Mucosa of descending colon (tissue), 3 donors: ENCODE results near the gene TPPP3. TPM values are rescaled to one million over a fixed set of nuclear protein-coding genes. Genes with fewer than 3 reads are reported as not detected.

Experiments used
- ATAC-seq: fragments of 200-7000 bp; cut with Tn5 transposase; one replicate; pipeline ENCODE4 v1.9.1; 2020; ENCODE audit warnings: mild to moderate bottlenecking, moderate library complexity
- DNase-seq, 3 donors: peaks; one replicate each; pipeline ENCODE4 v3.0.0-alpha.2; 2020
- H3K36me3 ChIP-seq: fragments of 200-600 bp; one replicate; pipeline ENCODE4 v1.8.0; 2021; ENCODE audit warnings: low read depth, mild to moderate bottlenecking
- H3K4me1 ChIP-seq: fragments of 200-600 bp; one replicate; pipeline ENCODE4 v1.8.0; 2021; ENCODE audit warnings: low read depth, mild to moderate bottlenecking
- H3K4me3 ChIP-seq: fragments of 200-600 bp; one replicate; pipeline ENCODE4 v1.8.0; 2021; ENCODE audit warnings: mild to moderate bottlenecking
- H3K9me3 ChIP-seq: fragments of 200-600 bp; one replicate; pipeline ENCODE4 v1.8.0; 2021; ENCODE audit warnings: mild to moderate bottlenecking
- CTCF ChIP-seq: fragments of 200-600 bp; IDR thresholded peaks from one replicate; pipeline ENCODE4 v1.8.0; 2022; ENCODE audit warnings: antibody characterized with exemption, mild to moderate bottlenecking
- intact Hi-C, 2 donors: fragments of 100-400 bp; cut with DNase I in 1 of 2; cut with micrococcal nuclease in 1 of 2; formaldehyde crosslinking; loops; one replicate each; pipeline versions ENCODE4 v1.11.0 to v1.11.1; 2022; cut with DNase I, micrococcal nuclease
- total RNA-seq, 3 donors: library from RNA; stranded (reverse); fragmentation: NEBNext Ultra II Directional in 2 of 3; extraction: Animal tissue kit (Norgen Biotek cat#: 25700) in 2 of 3; gene quantifications; one replicate each; pipeline versions ENCODE4 v1.2.1 to v1.2.4, GENCODE V29; 2021 to 2023
- donor health status: DM: no; HTN: no; CAD: no; lungs with moderate emphysema.
- donor health status: DM: no; HTN: no; CAD: no.
- donor health status: DM: no; HTN: yes; CAD: no.

The TPPP3 gene
- total RNA-seq, 3 donors from 2014 or later: 3.8 to 23.8 (median 4.8) TPM

DNA sequence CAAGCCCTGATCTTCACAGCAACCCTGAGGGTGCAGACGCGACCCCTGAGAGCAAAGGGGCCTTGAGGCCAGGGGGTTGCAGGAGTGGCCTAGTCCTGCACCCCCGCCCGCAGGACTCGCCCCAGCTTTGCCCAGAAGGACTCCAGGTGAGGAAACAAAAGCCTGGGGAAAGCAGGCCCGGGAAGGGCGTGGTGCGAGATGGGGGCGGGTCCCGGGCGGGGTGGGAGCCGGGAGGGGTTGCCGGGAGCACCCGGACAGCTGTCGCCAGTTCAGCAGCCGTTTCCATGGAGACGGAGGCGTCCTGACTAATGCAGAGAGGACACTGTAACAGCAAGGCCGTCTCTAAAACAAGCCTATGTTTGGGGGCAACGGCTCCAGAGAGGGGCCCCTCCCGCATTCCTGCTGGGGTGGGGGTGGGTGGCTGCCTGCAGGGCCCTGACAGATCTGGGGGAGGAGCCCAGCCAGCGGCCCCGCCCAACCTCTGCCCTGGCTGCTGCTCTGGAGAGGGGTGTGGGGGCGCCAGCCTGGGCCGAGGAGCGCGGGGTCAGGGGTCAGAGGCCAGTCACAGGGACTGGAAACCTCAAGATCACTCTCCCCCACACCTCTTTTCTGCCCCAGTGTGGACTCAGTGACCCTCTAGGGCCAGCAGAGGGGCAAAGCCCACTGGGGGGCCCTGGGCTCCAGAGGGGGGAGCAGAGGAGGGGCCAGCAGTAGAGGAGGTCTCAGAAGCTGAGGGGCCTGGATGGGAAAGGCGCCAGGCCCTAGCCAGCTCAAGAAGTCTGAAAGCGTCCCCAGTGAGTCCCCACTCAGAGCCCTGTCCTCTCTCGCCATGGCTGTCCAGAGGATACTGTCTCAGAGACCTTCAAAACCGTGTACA is 3.1 kb upstream of the TPPP3 start:
- H3K36me3 ChIP-seq: no peaks in the 10 kb centered on the region
- TF ChIP-seq CTCF: no peak
- peaks cover 40% of the 10 kb centered on the region for H3K4me1 ChIP-seq
- no peaks in the 10 kb centered on the region for H3K9me3 ChIP-seq
- ATAC-seq (peak; percentile 76), DNase-seq (peak; percentile 93 to 94 (median 93))
- no peak overlapping the region for H3K4me3 ChIP-seq
- intact Hi-C loops: no loop called here

- intact Hi-C loops: no loop called here
- Histone ChIP-seq H3K4me1 (peaks cover 40% of the 10 kb centered on the region), H3K9me3 (no peaks in the 10 kb centered on the region), H3K36me3 (no peaks in the 10 kb centered on the region), H3K4me3 (no peak overlapping the region)
- peak; percentile 10 for ATAC-seq
- DNase-seq: peak in 1 of 3 donors; percentile 51
- TF ChIP-seq CTCF: no peak
Measured at GRCh38 chr16:67395458-67396158, 2.3 kb upstream of the TPPP3 start.

DNA sequence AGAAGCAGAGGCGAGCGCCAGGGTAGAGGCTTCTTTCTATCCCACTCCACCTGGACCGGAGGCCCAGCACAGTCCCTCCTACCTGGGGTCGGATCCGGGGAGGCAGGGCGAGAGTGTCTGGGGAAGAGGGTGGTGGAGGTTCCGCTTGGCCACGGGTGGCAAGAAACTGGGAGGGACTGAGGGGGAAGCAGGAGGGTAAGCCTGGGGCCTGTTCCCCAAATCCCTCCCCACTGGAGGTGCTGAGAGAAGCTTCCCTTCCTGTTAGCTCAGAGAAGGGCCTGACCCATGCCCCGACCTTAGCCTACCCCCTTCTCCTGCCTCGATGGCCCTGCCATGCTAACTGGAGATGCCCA is 1.8 kb upstream of the TPPP3 start:
- no peaks in the 10 kb centered on the region for H3K36me3 ChIP-seq
- ATAC-seq (no peak), DNase-seq (peak in 1 of 3 donors; percentile 42)
- intact Hi-C loops: no loop called here
- TF ChIP-seq CTCF: no peak
- no peaks in the 10 kb centered on the region for H3K9me3 ChIP-seq
- peaks cover 40% of the 10 kb centered on the region for H3K4me1 ChIP-seq
- H3K4me3 ChIP-seq: no peak overlapping the region

GRCh38 chr16:67394155-67395104 is 1.1 kb upstream of the TPPP3 start:
- DNase-seq (peak in 1 of 3 donors; percentile 46), ATAC-seq (no peak)
- Histone ChIP-seq H3K4me1 (peaks cover 40% of the 10 kb centered on the region), H3K9me3 (no peaks in the 10 kb centered on the region), H3K4me3 (no peak overlapping the region), H3K36me3 (no peaks in the 10 kb centered on the region)
- intact Hi-C loops: no loop called here
- no peak for TF ChIP-seq CTCF

- H3K4me3 ChIP-seq: no peak overlapping the region
- DNase-seq: peak in 1 of 3 donors; percentile 39
- peaks cover 38% of the 10 kb centered on the region for H3K4me1 ChIP-seq
- ATAC-seq: no peak
- H3K36me3 ChIP-seq: no peaks in the 10 kb centered on the region
- intact Hi-C loops: no loop called here
- no peaks in the 10 kb centered on the region for H3K9me3 ChIP-seq
- TF ChIP-seq CTCF: no peak
Measured at GRCh38 chr16:67393788-67394154, 473 bp upstream of the TPPP3 start.
